IMR-90 (cell line): Measurements from ENCODE around the gene H2BK1. TPM values are rescaled to one million over a fixed set of nuclear protein-coding genes. Genes with fewer than 3 reads are reported as not detected.

Source experiments
- ATAC-seq: fragments of 200-7000 bp; cut with Tn5 transposase; 2 replicates; pipeline ENCODE4 v1.9.1; 2020; ENCODE audit warnings: low read depth, mild to moderate bottlenecking, moderate library complexity
- BruUV-seq: library from RNA; stranded (reverse); fragments of 400-500 nt; replicated peaks from 2 replicates; lab custom pipeline; 2021; lab: Mats Ljungman, UMichigan
- CTCF ChIA-PET: fragments of 300-600 bp; formaldehyde crosslinking; extraction: SDS; loops from one replicate; lab custom pipeline; 2021; ENCODE audit warnings: antibody characterized with exemption; lab: Yijun Ruan, JAX
- POLR2A ChIA-PET: fragments of 300-600 bp; sonication (Branson Sonifier 250); formaldehyde crosslinking; loops from one replicate; lab custom pipeline; 2022; ENCODE audit warnings: antibody characterized with exemption; ENCODE audit not compliant: unreplicated experiment; lab: Charles Lee
- DNase-seq: peaks from one replicate; pipeline ENCODE4 v3.0.0; 2013
- H2AFZ ChIP-seq: replicated peaks from 2 replicates; pipeline ENCODE3; 2013; ENCODE audit warnings: low read length, mild to moderate bottlenecking; ENCODE audit not compliant: poor library complexity
- H2AK5ac ChIP-seq: 2 replicates; pipeline ENCODE4 v1.6.1; 2013; ENCODE audit warnings: low read depth, low read length, inconsistent platforms
- H2AK9ac ChIP-seq: replicated peaks from 2 replicates; pipeline ENCODE3; 2013; ENCODE audit warnings: mild to moderate bottlenecking, low read depth, low read length, moderate library complexity; ENCODE audit not compliant: poor library complexity
- H2BK120ac ChIP-seq: 2 replicates; pipeline ENCODE4 v1.6.1; 2013; ENCODE audit warnings: low read depth, low read length, inconsistent platforms
- H2BK15ac ChIP-seq: 3 replicates; pipeline ENCODE4 v1.6.1; 2013; ENCODE audit warnings: low read depth, low read length, inconsistent platforms
- H2BK20ac ChIP-seq: 2 replicates; pipeline ENCODE4 v1.6.1; 2013; ENCODE audit warnings: low read depth, mild to moderate bottlenecking, inconsistent platforms, low read length, moderate library complexity
- H2BK5ac ChIP-seq: 2 replicates; pipeline ENCODE4 v1.6.1; 2013; ENCODE audit warnings: mild to moderate bottlenecking, low read depth, low read length, inconsistent platforms; ENCODE audit not compliant: poor library complexity, severe bottlenecking
- H3K14ac ChIP-seq: replicated peaks from 2 replicates; pipeline ENCODE4 v1.6.1; 2013; ENCODE audit warnings: low read depth, low read length, inconsistent platforms
- H3K18ac ChIP-seq: 2 replicates; pipeline ENCODE4 v1.6.1; 2013; ENCODE audit warnings: low read depth, low read length, control low read depth
- H3K23ac ChIP-seq: 2 replicates; pipeline ENCODE4 v1.6.1; 2013; ENCODE audit warnings: low read depth, low read length, inconsistent platforms
- H3K27ac ChIP-seq: 2 replicates; pipeline ENCODE4 v1.5.1; 2013; ENCODE audit warnings: mild to moderate bottlenecking, control low read depth, low read length; ENCODE audit not compliant: insufficient read depth
- H3K27me3 ChIP-seq: 2 replicates; pipeline ENCODE4 v1.6.1; 2013; ENCODE audit warnings: low read length; ENCODE audit not compliant: control insufficient read depth, insufficient read depth
- H3K36me3 ChIP-seq: 2 replicates; pipeline ENCODE4 v1.6.1; 2013; ENCODE audit warnings: low read length, mixed read lengths; ENCODE audit not compliant: control insufficient read depth, insufficient read depth
- H3K4ac ChIP-seq: 2 replicates; pipeline ENCODE4 v1.6.1; 2013; ENCODE audit warnings: low read depth, low read length, inconsistent platforms
- H3K4me1 ChIP-seq: 2 replicates; pipeline ENCODE4 v1.6.1; 2013; ENCODE audit warnings: low read length, mixed read lengths; ENCODE audit not compliant: control insufficient read depth, insufficient read depth
- H3K4me2 ChIP-seq: 2 replicates; pipeline ENCODE4 v1.6.1; 2013; ENCODE audit warnings: low read depth, mild to moderate bottlenecking, control low read depth, low read length, moderate library complexity
- H3K4me3 ChIP-seq: 2 replicates; pipeline ENCODE4 v1.5.1; 2013; ENCODE audit warnings: low read depth, mild to moderate bottlenecking, control low read depth, low read length, moderate library complexity; ENCODE audit not compliant: insufficient read depth
- H3K56ac ChIP-seq: 2 replicates; pipeline ENCODE4 v1.6.1; 2013; ENCODE audit warnings: low read length, inconsistent platforms; ENCODE audit not compliant: insufficient read depth; ENCODE audit errors: extremely low read depth
- H3K79me1 ChIP-seq, 2 experiments: 2 replicates each; pipeline ENCODE4 v1.6.1; 2013; ENCODE audit warnings: low read length in 2 of 2, inconsistent platforms in 1 of 2, low read depth in 1 of 2
- H3K9ac ChIP-seq: 2 replicates; pipeline ENCODE4 v1.6.1; 2013; ENCODE audit warnings: low read depth, low read length, control low read depth
- H3K9me1 ChIP-seq: 2 replicates; pipeline ENCODE4 v1.6.1; 2013; ENCODE audit warnings: low read length, inconsistent platforms; ENCODE audit not compliant: insufficient read depth
- H3K9me3 ChIP-seq: 2 replicates; pipeline ENCODE4 v1.6.1; 2013; ENCODE audit warnings: low read length; ENCODE audit not compliant: control insufficient read depth, insufficient read depth
- H4K20me1 ChIP-seq: 2 replicates; pipeline ENCODE4 v1.6.1; 2013; ENCODE audit warnings: low read length, inconsistent platforms; ENCODE audit not compliant: insufficient read depth
- H4K5ac ChIP-seq: 2 replicates; pipeline ENCODE4 v1.6.1; 2013; ENCODE audit warnings: mild to moderate bottlenecking, low read depth, low read length, control low read depth
- H4K8ac ChIP-seq, 2 experiments: 2 replicates each; pipeline ENCODE4 v1.6.1; 2013; ENCODE audit warnings: low read depth in 2 of 2, low read length in 2 of 2, control low read depth in 1 of 2, inconsistent platforms in 1 of 2
- H4K91ac ChIP-seq: 2 replicates; pipeline ENCODE4 v1.6.1; 2013; ENCODE audit warnings: low read depth, low read length, inconsistent platforms; ENCODE audit not compliant: insufficient read depth
- MAZ ChIP-seq: IDR thresholded peaks from 2 replicates; pipeline ENCODE4 v1.6.1; 2012; ENCODE audit warnings: low read depth, mild to moderate bottlenecking, low read length, improper control_type of control experiment, moderate library complexity, borderline replicate concordance
- NFE2L2 ChIP-seq: fragments of 150-350 bp; IDR thresholded peaks from 2 replicates; pipeline ENCODE4 v1.6.1; 2016; ENCODE audit warnings: low read depth, mild to moderate bottlenecking, low read length
- WGBS, 2 experiments: methylation state at CpG; one replicate each; pipeline versions ENCODE4 v1.1.5 to v1.1.7; 2013; ENCODE audit warnings: missing lambda C conversion rate in 2 of 2; ENCODE audit not compliant: insufficient read length in 1 of 2; ENCODE audit errors: extremely low coverage in 2 of 2; 5-methylcytosine and 5-hydroxymethylcytosine counted together
- dilution Hi-C: fragments of 300-500 bp; cut with HindIII; formaldehyde crosslinking; loops from one replicate; pipeline ENCODE4 v1.14.3; 2018; ENCODE audit warnings: low sequenced_read_pairs; ENCODE audit not compliant: unreplicated experiment
- in situ Hi-C: fragments of 300-500 bp; cut with MboI; formaldehyde crosslinking; loops from 3 replicates; pipeline ENCODE4 v1.14.3; 2019; ENCODE audit warnings: low sequenced_read_pairs, inconsistent platforms, mixed read lengths
- intact Hi-C: fragments of 100-400 bp; cut with micrococcal nuclease; formaldehyde crosslinking; loops from 2 replicates; pipeline ENCODE4 v1.10.0; 2022
- polyA plus RNA-seq, 3 experiments: library from polyadenylated mRNA; depleted of rRNA; stranded (reverse); fragments of >200 nt; gene quantifications; 2 replicates each; pipeline ENCODE4 v1.2.3, GENCODE V29; 2012; ENCODE audit warnings: low replicate concordance in 1 of 3
- total RNA-seq: library from RNA; depleted of rRNA; stranded (reverse); fragments of >200 nt; gene quantifications from 2 replicates; pipeline ENCODE4 v1.2.3, GENCODE V29; 2012

Gene H2BK1
- total and polyA plus RNA-seq, 2 of the 4 experiments (the other 2 are of a cell fraction), result not detected

DNA sequence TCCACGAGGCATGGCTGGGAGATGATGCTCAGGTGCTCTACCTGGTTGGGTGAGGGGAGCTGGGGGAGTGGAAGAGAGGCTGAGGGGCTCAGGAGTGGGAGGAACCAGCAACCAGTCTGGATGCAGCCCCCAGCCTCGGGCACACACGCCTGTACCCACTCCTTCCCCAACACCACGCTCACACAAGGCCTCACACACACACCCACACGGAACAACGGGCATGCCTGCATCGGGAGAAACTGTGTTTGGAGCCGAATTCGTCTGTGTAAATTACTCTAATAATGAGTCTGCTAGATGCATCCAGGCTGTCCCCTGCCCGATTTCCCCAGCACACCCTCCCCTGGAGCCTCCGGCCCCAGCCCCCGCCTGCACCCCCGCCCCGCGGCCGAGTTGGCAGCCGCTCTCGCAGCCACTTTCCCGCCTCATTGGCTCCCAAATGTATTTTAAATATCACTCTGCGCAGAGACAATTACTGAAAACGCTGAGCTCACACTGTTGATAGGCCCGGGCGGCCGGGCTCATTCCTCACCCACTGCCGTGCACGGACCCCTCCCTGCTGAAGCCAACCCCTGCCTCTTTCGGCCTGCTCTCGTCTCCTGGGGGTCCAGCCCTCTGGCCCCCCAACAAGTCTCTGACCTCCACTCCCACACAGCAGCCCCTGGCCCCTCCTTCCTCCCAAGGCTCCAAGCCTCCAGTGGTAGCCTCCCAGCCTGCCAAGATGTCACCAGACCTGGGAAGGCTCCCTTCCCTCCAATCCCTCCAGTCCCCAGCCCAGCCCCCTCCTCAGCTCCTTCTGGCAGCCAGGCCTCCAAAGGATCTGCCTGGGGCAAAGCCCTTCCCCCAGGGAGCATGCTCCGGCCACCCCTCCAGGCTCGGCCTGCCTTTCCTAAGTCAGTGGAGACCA, 11.1 kb downstream of the H2BK1 start:
- dilution Hi-C loops, result no loop called here
- H2BK5ac ChIP-seq, result no peak overlapping the region
- DNase-seq, result no peak
- no peak overlapping the region for H3K4me2 ChIP-seq
- BruUV-seq, result no TSS peak
- no peak overlapping the region for H3K9ac ChIP-seq
- H3K79me1 ChIP-seq, result no peaks in the 10 kb centered on the region
- no peak overlapping the region for H4K5ac ChIP-seq
- peak; percentile 46 for ATAC-seq
- no peak overlapping the region for H3K4ac ChIP-seq
- H3K4me1 ChIP-seq, result no peaks in the 10 kb centered on the region
- no peak overlapping the region for H4K91ac ChIP-seq
- no peak overlapping the region for H2BK120ac ChIP-seq
- H3K36me3 ChIP-seq, result no peaks in the 10 kb centered on the region
- intact Hi-C loops, result no loop called here
- H3K14ac ChIP-seq, result no peak overlapping the region
- no peaks in the 10 kb centered on the region for H3K9me1 ChIP-seq
- no peak overlapping the region for H3K23ac ChIP-seq
- 7% methylated on average over 12 of the region's 30 CpGs; no CpG with 5 or more reads in 1 of the 2 experiments for WGBS, 2 experiments
- H2AFZ ChIP-seq, result no peak overlapping the region
- no peak overlapping the region for H3K27ac ChIP-seq
- H4K20me1 ChIP-seq, result no peaks in the 10 kb centered on the region
- no peak overlapping the region for H2BK15ac ChIP-seq
- ChIA-PET POLR2A (no interaction called here), CTCF (no interaction called here)
- no peak overlapping the region for H3K18ac ChIP-seq
- H4K8ac ChIP-seq, result no peak overlapping the region
- TF ChIP-seq MAZ (no peak), NFE2L2 (no peak)
- H2AK5ac ChIP-seq, result no peak overlapping the region
- H3K27me3 ChIP-seq, result peaks cover 92% of the 10 kb centered on the region
- H3K4me3 ChIP-seq, result no peak overlapping the region
- H3K56ac ChIP-seq, result no peak overlapping the region
- H3K9me3 ChIP-seq, result no peaks in the 10 kb centered on the region
- in situ Hi-C loops, result no loop called here
- no peak overlapping the region for H2AK9ac ChIP-seq
- no peak overlapping the region for H2BK20ac ChIP-seq
